GM19328 (cell line): ENCODE results near the gene SMYD3.
"Not testable (repeated sequence)": the region's sequence is repeated elsewhere in the genome, so short reads cannot be mapped to it uniquely, and the experiment has no call there.

Experiments used
- ATAC-seq: cut with Tn5 transposase; IDR thresholded peaks from one replicate; pipeline ENCODE4 v1.9.1; 2021; ENCODE audit warnings: mild to moderate bottlenecking, moderate library complexity; ENCODE audit not compliant: unreplicated experiment

The SMYD3 gene

DNA sequence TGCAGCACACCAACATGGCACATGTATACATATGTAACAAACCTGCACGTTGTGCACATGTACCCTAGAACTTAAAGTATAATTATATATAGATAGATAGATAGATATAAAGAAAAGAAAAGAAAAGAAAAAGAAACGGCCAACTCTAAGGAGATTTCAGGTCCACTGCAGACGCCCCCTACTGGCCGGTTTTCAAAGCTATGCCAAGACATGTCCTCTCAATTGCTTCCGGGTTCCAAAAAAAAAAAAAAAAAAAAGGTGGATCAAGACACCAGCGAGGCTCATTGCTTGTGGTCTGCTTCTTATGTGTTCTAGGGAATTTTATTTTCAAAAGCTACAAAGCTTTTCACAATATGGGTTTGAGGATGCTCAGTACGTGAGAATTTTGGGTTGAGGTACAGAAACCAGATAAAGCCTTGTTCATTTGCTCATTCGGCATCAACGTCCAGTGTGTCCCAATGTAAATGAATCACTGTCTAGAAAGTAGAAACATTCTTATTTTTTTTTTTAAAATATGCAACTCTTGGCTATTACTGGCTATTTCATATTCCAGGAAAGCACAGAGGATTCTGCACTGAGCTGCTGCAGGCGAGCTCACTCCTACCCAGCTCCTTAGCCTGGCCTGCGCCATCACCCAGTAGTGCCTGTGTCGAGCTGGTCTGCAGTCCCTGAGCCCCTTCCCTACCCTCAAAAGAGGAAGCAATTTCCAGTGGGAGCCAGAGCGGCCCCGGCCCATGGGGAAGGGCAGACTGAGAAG, 709.3 kb downstream of the SMYD3 start:
- ATAC-seq = no peak

DNA sequence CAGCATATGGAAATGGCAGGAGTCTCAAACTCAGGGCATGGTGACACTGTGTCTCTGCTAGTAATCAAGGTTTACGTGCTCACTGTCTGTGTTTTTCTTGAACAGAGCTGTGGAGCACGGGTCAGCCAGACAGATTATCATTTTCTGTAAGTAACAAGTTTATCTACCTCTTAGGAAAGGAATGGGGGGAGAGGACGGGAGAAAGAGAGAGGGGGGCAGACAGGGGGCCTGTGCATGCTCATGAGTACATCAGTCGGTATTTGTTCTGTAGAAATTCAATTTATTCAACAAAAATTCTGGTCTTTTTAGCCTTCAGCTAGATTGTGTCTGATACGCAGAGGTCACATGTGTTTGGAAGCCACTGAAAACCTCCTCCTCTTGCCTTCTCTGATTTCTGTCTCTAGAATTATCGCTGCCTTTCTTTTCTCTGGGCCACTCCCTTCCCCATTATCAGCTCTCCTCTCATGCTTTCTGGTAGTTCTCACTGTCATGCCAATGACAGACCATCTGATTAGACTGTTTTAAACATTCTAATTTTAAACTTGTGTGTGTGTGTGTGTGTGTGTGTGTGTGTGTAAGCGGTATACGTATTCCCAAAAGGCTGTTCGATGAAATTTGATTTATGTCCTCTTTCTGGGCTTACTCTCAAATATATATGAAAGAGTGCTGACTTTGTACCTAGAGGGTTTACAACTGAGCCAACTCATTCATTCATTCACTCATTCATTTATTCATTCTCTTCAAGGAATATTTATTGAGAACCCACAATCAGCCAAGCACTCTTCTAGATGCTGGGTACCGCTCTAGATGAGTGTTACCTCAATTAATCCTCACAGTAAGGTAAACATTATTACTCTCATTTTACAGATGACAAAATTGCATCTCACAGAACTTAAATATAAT, 715.4 kb downstream of the SMYD3 start:
- ATAC-seq = no peak

DNA sequence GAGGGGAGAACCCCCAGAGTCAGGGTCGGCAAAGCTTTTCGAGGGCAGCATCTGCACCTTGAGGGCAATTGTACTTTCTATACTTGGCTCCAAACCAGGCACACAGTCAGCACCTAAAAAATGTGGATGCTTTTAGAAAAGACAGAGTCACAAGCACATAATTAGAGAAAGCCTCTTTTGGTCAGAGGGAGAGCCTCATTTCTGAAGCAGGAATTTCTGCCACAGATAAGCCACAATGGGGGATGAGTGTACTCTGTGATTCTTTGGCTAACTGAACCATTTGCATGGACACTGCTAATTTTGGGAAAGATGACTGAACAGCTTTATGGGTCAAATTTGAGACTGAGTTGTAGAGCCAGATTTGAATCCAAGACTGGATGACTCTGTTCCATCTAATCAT, 716.6 kb downstream of the SMYD3 start:
- no peak for ATAC-seq

DNA sequence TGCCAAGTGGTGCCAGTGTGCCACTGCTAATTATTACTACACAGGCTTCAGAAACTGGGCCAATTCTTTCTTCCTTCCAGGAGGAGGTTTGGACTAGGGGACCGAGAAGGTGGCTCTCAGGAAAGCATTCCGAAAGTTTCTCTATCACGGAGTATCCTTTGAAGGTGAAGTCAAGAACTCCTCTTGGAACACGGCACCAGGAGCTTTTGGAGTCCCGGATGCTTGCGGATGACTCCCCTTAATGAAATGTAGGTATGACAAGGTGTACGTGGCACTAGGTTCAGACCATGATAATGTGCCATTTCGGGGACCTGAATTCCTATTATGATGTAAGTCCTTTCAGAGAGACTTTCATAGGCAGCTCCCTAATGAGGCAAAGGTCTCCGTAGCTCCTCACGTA, 718.2 kb downstream of the SMYD3 start:
- ATAC-seq = no peak

DNA sequence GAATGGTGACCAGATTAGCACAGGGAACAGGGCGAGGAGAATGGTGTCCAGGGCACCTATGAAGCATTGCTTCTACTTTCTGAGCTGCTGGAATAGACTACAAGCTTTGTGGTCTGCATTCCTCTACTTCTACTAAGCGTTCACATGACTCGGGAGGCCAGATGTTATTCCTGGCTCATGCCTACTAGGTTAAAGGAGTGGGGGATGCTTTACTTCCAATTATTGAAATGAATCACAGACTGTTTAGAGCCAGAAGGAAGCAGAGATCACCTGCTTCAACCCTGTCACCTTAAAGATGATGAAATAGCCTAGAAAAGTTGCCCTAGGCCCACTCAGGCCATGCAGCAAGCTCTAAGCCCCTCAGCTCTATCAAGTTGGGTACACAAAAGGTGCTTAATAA, 718.8 kb downstream of the SMYD3 start:
- no peak for ATAC-seq

DNA sequence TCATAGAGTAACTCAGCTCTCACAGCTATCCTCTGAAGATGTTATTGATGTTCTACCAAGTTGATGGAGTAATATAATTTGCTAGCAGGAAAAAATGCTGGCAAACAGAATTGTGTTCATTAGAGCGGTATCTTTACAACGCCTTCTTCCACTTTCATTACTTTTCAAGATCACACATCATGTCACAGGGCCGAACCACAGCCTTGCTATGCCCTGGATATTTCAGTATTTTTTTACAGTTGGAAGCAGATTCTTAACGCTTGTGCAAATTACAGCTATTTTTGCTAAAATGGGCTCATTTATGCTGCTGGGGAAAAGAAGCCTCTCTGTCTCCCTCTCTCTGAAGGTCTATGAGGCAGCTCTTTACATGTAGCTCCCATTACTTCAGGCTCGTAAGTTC, 720.1 kb downstream of the SMYD3 start:
- no peak for ATAC-seq

DNA sequence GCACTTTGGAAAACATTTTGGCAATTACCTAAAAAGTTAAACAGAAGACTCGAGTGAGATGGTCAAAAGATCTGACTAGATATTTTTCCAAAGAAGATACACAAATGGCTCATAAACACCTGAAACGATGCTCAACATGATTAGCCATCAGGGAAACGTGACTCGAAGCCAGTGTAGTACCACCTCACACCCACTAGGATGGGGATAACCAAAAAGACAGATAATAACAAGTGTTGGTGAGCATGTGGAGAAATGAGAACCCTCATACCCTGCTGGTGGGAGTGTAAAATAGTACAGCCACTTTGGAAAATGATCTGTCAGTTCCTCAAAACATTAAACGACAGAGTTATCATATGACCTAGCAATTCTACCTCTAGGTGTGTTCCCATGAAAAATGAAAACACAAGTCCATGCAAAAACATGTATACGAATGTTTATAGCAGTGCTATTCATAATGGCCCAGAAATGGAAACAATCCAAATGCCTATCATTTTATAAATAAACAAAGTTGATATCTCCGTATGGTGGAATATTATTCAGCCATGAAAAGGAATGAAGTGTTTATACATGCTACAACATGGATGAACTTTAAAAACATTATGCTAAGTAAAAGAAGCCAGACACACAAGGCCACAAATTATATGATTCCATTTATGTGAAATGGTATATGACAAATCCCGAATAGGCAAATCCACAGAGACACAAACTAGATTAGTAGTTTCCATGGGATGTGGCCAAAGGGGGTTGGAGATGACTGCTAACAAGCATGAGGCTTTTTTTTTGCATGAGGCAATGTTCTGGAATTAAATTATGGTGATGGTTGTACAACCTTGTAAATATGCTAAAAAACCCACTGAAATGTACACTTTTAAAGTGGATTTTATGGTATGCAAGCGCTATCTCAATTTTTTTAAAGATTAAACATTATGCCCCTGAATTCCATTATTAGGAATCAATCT, 727.0 kb downstream of the SMYD3 start:
- no peak for ATAC-seq

DNA sequence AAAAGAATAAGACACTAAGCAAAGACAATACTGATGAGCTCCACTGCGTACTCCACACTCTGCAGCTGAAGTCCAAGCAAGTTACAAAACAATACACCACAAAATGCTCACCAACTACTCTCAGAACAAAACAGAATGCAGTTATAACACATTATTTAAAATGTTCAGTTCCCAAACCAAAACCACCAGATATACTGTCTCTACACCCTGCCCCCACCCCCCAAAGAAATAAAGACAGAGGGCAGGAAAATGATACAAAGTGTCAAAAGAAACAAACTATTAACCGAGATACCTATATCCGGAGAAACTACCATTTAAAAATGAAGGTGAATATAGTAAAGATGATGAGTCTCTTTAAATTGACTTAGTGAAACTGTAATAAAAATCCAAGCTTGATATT, 729.3 kb downstream of the SMYD3 start:
- ATAC-seq = no peak

DNA sequence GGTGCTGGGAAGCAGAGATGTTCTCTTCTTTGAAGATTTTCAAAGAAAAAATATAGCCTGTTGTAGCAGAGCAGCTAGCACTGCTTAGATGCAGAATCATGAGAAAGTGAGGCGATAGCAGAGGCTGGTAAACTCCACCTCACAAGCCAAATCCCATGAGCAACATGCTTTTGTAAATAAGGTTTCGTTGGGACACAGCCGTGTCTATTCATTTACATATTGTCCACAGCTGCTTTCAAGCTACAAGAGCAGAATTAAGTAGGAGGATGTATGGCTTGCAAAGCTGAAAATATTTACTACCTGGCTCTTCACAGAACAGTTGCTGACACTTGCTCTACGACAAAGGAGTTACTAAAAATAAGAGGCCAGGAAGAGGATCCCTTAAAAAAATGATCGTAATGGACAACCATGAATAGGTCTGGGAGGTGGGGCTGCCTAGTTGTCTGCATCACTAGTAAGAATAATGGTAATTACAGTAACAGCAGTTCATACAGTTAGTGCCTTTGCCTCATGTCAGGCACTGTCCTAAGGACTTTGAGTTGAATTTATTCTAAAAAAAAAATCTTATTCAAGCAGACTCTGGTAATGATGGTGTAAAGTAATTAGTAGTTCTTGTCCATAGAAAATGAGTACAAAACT, 730.3 kb downstream of the SMYD3 start:
- ATAC-seq = no peak

DNA sequence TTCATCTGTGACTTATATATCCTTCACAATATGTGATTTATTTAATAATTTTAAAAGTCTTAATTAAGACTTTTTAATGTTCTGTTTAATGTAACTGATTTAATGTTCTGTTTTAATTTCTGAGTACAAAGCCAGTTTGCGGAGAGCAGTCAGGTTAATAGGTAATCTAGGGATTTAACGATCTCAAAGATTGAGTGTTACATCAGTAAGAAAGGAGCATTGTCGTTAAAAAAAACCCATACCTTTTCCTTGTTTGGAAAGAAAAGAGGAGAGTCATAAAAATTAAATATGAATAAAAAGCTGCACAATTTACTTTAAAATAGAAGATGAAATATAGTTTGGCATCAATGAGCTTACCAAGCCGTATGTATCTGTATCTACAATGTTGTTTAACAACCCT, 730.9 kb downstream of the SMYD3 start:
- ATAC-seq = no peak

DNA sequence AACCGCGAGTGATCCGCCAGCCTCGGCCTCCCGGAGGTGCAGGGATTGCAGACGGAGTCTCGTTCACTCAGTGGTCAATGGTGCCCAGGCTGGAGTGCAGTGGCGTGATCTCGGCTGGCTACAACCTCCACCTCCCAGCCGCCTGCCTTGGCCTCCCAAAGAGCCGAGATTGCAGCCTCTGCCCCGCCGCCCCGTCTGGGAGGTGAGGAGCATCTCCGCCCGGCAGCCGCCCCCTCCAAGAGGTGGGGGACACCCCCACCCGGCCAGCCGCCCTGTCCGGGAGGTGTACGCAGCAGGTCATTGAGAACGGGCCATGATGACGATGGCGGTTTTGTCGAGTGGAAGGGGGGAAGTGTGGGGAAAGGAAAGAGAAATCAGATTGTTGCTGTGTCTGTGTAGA, 732.1 kb downstream of the SMYD3 start:
- not testable (repeated sequence) for ATAC-seq

DNA sequence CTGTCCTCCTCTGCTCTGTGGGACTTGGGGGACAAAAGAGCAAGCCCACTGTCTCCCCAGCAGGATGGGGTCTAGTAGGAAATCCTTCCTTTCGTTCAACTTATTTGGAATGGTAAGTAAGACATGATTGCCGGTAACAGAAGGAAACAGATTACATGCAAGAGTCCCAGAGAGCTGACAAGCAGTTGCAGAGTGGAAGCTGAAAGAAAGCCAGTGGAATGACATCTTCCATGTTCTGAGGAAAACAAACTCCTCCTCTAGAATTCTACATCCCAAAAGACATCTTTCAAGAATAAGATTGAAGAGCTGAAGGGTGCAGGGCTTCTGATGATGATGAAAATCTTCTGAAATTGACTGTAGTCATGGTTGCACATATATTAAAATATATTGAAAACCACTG, 732.9 kb downstream of the SMYD3 start:
- no peak for ATAC-seq

DNA sequence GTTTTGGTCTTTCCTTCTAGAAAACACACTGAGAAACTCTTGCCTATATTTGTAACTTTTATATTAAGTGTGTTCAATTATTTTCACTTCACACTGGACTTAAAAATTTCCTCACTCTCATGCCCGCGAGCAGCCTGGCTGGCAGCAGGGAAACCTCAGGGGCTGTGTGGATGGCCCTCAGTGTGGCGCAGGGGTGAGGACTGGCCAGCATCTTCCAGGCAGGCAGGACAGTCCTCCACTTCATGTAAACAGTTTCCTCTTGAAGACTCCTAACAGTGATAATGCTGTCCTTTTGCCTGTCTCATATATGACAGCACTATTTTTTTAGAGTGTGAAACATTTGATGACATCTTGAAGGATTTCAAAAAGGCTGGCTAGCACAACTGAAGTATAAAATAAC, 733.7 kb downstream of the SMYD3 start:
- no peak for ATAC-seq

DNA sequence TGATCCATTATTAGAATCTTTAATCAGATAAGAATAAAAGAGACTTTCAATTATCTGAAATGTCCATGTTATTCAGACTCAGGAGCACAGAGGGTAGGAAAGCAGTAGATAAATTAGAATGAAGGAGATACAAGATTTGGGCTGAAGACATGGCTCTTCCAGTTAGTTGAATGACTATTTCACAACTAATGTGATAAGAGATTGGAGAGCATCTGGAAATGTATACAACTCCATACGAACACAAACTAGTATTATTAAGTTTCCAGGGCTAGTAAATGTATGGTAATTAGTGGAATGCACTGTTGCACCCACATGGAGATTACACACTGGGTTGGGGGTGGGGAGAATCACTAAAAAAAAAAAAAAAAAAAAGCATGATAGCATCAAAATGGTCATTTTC, 734.3 kb downstream of the SMYD3 start:
- no peak for ATAC-seq

DNA sequence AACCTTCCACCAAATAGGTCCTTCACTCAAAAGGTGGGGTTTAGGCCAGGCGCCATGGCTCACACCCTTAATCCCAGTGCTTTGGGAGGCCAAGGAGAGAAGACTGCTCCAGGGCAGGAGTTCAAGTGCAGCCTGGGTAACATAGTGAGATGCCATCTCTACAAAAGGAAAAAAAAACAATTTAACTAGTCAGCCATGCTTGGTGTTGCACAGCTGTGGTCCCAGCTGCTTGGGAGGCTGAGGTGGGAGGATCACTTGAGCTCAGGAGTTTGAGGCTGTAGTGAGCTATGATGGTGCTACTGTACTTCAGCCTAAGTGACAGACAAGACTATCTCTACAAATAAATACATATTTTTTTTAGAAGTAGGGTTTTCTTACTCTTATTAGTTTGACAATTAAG, 734.8 kb downstream of the SMYD3 start:
- no peak for ATAC-seq

DNA sequence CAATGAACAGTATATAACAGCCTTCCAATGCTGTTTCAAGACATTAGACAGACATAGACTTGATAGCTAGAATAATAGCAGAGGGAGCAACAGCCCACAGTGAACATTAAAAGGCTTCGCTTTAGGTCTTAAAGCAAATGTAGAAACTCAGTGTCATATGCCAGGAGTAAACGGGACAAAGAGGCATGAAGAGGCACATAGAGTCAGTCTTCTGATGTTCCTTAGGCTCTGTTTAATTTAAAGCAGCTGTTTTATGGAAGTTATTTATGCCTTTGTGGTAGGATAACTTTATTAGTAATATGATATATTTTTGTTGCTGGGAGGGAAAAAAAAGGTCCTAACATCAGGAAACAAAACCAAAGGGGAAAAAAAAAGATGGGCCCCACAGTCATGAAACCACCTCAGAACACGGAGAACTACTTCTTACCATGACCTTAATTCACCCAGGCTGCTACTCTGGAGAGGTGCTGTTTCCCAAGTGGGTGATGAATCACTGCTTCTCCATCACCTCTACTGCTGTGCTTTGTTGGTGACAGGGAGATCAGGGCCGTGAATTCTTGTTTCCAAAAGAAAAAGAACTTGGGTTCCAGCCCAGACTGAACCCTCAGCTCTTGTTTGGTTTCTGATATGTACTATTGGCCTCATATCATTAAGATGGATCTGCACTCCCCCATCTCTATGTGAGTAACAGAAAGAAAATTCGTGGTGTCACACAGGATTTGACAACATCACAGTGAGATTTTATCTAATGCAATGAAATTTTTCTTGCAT, 735.4 kb downstream of the SMYD3 start:
- ATAC-seq = no peak

DNA sequence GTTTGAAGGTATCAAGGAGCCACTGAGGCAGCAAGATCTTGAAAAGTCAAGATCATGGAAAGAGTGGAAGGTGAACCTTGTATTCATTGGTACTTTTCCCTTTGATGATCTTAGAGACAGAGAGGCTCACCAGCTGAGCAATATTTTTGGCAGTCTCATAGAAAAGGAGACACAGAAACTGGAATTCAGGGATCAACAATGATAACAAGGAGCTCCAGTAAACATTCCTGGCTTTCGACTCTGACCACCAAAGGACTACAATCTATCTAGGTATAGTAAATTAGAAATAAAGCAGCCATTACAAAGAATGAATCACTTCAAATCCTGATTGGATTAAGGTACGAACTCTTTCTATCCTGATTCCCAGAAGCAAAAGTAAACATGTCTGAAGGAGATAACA, 736.9 kb downstream of the SMYD3 start:
- no peak for ATAC-seq

DNA sequence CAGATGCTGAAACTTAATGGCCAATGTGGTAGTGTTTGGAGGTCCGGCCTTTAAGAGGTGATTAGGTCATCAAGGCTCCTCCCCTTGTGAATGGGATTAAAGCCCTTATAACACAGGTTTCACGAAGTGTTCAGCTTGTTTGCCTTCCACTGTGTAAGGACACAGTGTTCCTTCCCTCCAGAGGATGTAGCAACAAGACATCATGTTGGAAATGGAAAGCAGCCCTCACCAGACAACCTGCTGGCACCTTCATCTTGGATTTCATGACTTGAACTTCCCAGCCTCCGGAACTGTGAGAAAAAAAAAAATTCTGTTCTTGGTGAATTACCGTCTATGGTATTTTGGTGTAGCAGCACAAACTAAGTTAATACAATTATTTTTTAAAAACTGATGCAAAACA, 738.5 kb downstream of the SMYD3 start:
- no peak for ATAC-seq

DNA sequence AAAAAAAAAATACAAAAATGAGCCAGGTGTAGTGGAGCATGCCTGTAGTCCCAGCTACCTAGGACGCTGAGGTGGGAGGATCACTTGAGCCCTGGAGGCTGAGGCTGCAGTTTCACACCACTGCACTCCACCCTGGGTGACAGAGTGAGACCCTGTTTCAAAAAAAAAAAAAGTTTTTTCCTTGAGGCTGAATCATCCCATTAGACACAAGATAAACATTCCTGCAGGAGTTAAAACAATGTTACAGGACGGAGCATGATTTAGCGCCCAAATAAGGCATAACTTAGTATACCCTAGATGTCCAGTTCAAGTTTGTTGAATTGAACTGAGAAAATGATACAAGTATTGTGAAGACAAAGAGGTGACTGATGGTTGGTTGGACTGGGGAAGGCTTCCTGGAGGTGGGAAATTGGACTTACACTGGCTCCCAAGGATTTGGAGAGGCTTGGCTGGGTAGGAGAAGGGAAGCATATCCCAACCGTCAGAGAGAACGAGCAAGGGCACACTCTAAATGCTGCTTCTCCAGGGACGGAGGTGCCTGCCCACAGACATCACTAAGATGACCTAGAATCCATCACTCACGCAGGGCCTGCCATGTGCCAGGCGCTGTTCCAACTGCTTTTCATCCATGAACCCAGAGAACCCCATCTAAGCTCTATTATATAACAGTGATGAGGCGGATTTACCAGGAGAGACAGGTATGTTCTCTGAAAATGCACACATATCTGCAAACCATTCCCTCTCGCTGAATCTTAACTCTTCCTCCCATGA, 741.7 kb downstream of the SMYD3 start:
- ATAC-seq = no peak
